CD4-positive, alpha-beta T cell treated with Interleukin-6 at 100 ng/mL for 8 hours (primary cell): Measurements from ENCODE around the gene HYAL3.

Experiments used
- DNase-seq: peaks from one replicate; pipeline ENCODE4 v3.0.0-alpha.2; 2020; ENCODE audit warnings: mixed read lengths, low spot score

The HYAL3 gene

GRCh38 chr3:50327943-50328691 lies 28.9 kb upstream of the HYAL3 start, which contains the start of gene TUSC2:
Gene TUSC2 (minus strand): TSS chr3:50328223. CDS start chr3:50328099, 124 bp downstream.
- DNase-seq: peak; percentile 94

- DNase-seq: no peak
Measured at GRCh38 chr3:50327129-50327528, 27.9 kb upstream of the HYAL3 start.

GRCh38 chr3:50326182-50326541 lies 27.0 kb upstream of the HYAL3 start:
- DNase-seq: no peak

GRCh38 chr3:50325497-50326181 lies 26.4 kb upstream of the HYAL3 start:
- no peak for DNase-seq

GRCh38 chr3:50325113-50325480 lies 25.9 kb upstream of the HYAL3 start:
- DNase-seq: no peak

GRCh38 chr3:50324351-50325112 lies 25.3 kb upstream of the HYAL3 start:
- peak; percentile 45 for DNase-seq

- no peak for DNase-seq
Measured at GRCh38 chr3:50323614-50324199, 24.5 kb upstream of the HYAL3 start.

GRCh38 chr3:50323092-50323600 lies 23.9 kb upstream of the HYAL3 start:
- DNase-seq: no peak

- DNase-seq: no peak
Measured at GRCh38 chr3:50322386-50323091, 23.3 kb upstream of the HYAL3 start, which contains the start of gene HYAL2. Gene HYAL2 (minus strand): TSS chr3:50322745. CDS start chr3:50320489, 2,256 bp downstream.

- DNase-seq: no peak
Measured at GRCh38 chr3:50322115-50322385, 22.8 kb upstream of the HYAL3 start.

- peak; percentile 78 for DNase-seq
Measured at GRCh38 chr3:50321336-50322114, 22.3 kb upstream of the HYAL3 start.

GRCh38 chr3:50320853-50321335 lies 21.7 kb upstream of the HYAL3 start:
- peak; percentile 58 for DNase-seq

GRCh38 chr3:50319894-50320625 lies 20.9 kb upstream of the HYAL3 start:
- DNase-seq: no peak

GRCh38 chr3:50319181-50319893 lies 20.1 kb upstream of the HYAL3 start:
- DNase-seq: no peak

- DNase-seq: no peak
Measured at GRCh38 chr3:50318615-50319014, 19.4 kb upstream of the HYAL3 start.

GRCh38 chr3:50318163-50318562 lies 19.0 kb upstream of the HYAL3 start:
- no peak for DNase-seq

GRCh38 chr3:50317300-50317699 lies 18.1 kb upstream of the HYAL3 start:
- DNase-seq: no peak

GRCh38 chr3:50316657-50317242 lies 17.5 kb upstream of the HYAL3 start:
- peak; percentile 70 for DNase-seq

- no peak for DNase-seq
Measured at GRCh38 chr3:50314816-50315215, 15.6 kb upstream of the HYAL3 start.
